SU-DHL-6 (cell line): Measurements from ENCODE around the gene GYG1.

Source experiments
- H2AFZ ChIP-seq: fragments of 200-600 bp; sonication (generic); 2 replicates; pipeline ENCODE4 v1.6.1; 2014; ENCODE audit warnings: low read depth, mild to moderate bottlenecking, moderate library complexity, mixed read lengths, antibody characterized with exemption, low read length; ENCODE audit not compliant: severe bottlenecking
- H3F3A ChIP-seq: fragments of 200-600 bp; shearing (Covaris generic); 2 replicates; pipeline ENCODE4 v1.6.0; 2016; ENCODE audit warnings: antibody characterized with exemption, mild to moderate bottlenecking; ENCODE audit not compliant: insufficient read depth
- H3K27ac ChIP-seq: fragments of 200-600 bp; sonication (generic); 2 replicates; pipeline ENCODE4 v1.5.1; 2016; ENCODE audit warnings: low read depth, mild to moderate bottlenecking, low read length, moderate library complexity, mixed read lengths
- H3K27me3 ChIP-seq: fragments of 200-600 bp; sonication (generic), shearing (Covaris generic); 2 replicates; pipeline ENCODE4 v1.6.0; 2014; ENCODE audit warnings: mild to moderate bottlenecking, low read length
- H3K36me3 ChIP-seq: fragments of 200-600 bp; sonication (generic); 2 replicates; pipeline ENCODE4 v1.6.1; 2014; ENCODE audit warnings: mild to moderate bottlenecking, low read length, mixed read lengths
- H3K4me2 ChIP-seq: fragments of 300-600, 200-600 bp; shearing (Covaris generic), sonication (generic); 2 replicates; pipeline ENCODE4 v1.6.0; 2014; ENCODE audit warnings: low read length, low read depth, mild to moderate bottlenecking; ENCODE audit not compliant: poor library complexity, severe bottlenecking
- H3K4me3 ChIP-seq: fragments of 200-600 bp; sonication (generic); 2 replicates; pipeline ENCODE4 v1.5.1; 2014; ENCODE audit warnings: antibody characterized with exemption, low read length, mild to moderate bottlenecking, mixed read lengths; ENCODE audit not compliant: insufficient read depth, poor library complexity, severe bottlenecking
- H3K79me2 ChIP-seq: fragments of 200-600 bp; sonication (generic); 2 replicates; pipeline ENCODE4 v1.6.1; 2014; ENCODE audit warnings: mild to moderate bottlenecking, low read length, moderate library complexity; ENCODE audit not compliant: insufficient read depth
- H3K9ac ChIP-seq: fragments of 200-600 bp; sonication (generic); 2 replicates; pipeline ENCODE4 v1.7.0; 2014; ENCODE audit warnings: mild to moderate bottlenecking, low read length
- H3K9me2 ChIP-seq: fragments of 200-600 bp; sonication (generic); replicated peaks from 2 replicates; pipeline ENCODE4 v1.6.1; 2014; ENCODE audit warnings: low read length; ENCODE audit not compliant: insufficient read depth
- H3K9me3 ChIP-seq: fragments of 200-600 bp; sonication (generic); 2 replicates; pipeline ENCODE4 v1.6.1; 2014; ENCODE audit warnings: low read length, mixed read lengths; ENCODE audit not compliant: insufficient read depth
- H4K20me1 ChIP-seq: fragments of 200-600 bp; sonication (generic); 2 replicates; pipeline ENCODE4 v1.6.1; 2014; ENCODE audit warnings: low read depth, mild to moderate bottlenecking, antibody characterized with exemption, low read length, moderate library complexity, mixed read lengths
- EZH2phosphoT487 ChIP-seq: fragments of 200-600 bp; sonication (generic), shearing (Covaris generic); conservative IDR thresholded peaks from 2 replicates; pipeline ENCODE4 v1.6.1; 2018; ENCODE audit warnings: mild to moderate bottlenecking, antibody characterized with exemption, low read length, moderate library complexity, mixed read lengths
- TF ChIP-seq, protein P1 (sequence below): fragments of 200-600 bp; sonication (generic); IDR thresholded peaks from one replicate; pipeline ENCODE4 v1.5.1; 2017; ENCODE audit warnings: antibody characterized with exemption, mild to moderate bottlenecking, low read length, moderate library complexity; ENCODE audit not compliant: insufficient read depth, poor library complexity, severe bottlenecking

Gene GYG1

DNA sequence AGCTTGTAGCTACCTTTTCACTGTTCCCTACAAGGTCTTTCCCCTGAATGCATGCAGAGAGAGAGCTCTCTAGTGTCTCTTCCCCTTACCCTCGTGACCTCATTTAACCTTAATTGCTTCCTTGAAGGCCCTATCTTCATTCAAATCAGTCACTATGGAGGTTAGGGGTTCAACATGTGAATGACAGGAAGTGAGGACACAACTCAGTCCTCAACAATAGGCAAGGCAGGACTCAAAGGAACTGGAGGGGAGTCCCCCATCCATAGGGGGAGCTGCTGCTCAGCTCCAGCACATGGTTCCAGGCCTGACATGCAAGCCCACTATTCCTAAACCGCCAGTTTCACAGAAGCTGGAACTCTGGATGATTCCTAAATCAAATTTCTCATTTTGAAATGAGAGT, 33.8 kb upstream of the GYG1 start:
- no peak overlapping the region for H3K4me3 ChIP-seq
- TF ChIP-seq EZH2phosphoT487, result no peak
- TF ChIP-seq, protein P1, sequence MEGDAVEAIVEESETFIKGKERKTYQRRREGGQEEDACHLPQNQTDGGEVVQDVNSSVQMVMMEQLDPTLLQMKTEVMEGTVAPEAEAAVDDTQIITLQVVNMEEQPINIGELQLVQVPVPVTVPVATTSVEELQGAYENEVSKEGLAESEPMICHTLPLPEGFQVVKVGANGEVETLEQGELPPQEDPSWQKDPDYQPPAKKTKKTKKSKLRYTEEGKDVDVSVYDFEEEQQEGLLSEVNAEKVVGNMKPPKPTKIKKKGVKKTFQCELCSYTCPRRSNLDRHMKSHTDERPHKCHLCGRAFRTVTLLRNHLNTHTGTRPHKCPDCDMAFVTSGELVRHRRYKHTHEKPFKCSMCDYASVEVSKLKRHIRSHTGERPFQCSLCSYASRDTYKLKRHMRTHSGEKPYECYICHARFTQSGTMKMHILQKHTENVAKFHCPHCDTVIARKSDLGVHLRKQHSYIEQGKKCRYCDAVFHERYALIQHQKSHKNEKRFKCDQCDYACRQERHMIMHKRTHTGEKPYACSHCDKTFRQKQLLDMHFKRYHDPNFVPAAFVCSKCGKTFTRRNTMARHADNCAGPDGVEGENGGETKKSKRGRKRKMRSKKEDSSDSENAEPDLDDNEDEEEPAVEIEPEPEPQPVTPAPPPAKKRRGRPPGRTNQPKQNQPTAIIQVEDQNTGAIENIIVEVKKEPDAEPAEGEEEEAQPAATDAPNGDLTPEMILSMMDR, result peak; percentile 23
- H2AFZ ChIP-seq, result peak overlapping the region; percentile 9
- no peak overlapping the region for H3K9ac ChIP-seq
- no peaks in the 10 kb centered on the region for H3K79me2 ChIP-seq
- no peak overlapping the region for H3K4me2 ChIP-seq
- H3K9me3 ChIP-seq, result no peaks in the 10 kb centered on the region
- H3K27ac ChIP-seq, result no peak overlapping the region
- H3K36me3 ChIP-seq, result no peaks in the 10 kb centered on the region
- H3K9me2 ChIP-seq, result no peaks in the 10 kb centered on the region
- no peaks in the 10 kb centered on the region for H4K20me1 ChIP-seq
- no peaks in the 10 kb centered on the region for H3K27me3 ChIP-seq
- no peaks in the 10 kb centered on the region for H3F3A ChIP-seq

- H3F3A ChIP-seq, result no peaks in the 10 kb centered on the region
- H3K9ac ChIP-seq, result no peak overlapping the region
- H3K27me3 ChIP-seq, result no peaks in the 10 kb centered on the region
- H3K4me3 ChIP-seq, result no peak overlapping the region
- no peaks in the 10 kb centered on the region for H3K9me3 ChIP-seq
- H2AFZ ChIP-seq, result no peak overlapping the region
- no peaks in the 10 kb centered on the region for H3K79me2 ChIP-seq
- H3K27ac ChIP-seq, result no peak overlapping the region
- no peaks in the 10 kb centered on the region for H4K20me1 ChIP-seq
- no peaks in the 10 kb centered on the region for H3K9me2 ChIP-seq
- TF ChIP-seq, protein P1, result no peak
- no peak for TF ChIP-seq EZH2phosphoT487
- H3K4me2 ChIP-seq, result no peak overlapping the region
- H3K36me3 ChIP-seq, result no peaks in the 10 kb centered on the region
Measured at GRCh38 chr3:148958696-148959095, 32.6 kb upstream of the GYG1 start.

DNA sequence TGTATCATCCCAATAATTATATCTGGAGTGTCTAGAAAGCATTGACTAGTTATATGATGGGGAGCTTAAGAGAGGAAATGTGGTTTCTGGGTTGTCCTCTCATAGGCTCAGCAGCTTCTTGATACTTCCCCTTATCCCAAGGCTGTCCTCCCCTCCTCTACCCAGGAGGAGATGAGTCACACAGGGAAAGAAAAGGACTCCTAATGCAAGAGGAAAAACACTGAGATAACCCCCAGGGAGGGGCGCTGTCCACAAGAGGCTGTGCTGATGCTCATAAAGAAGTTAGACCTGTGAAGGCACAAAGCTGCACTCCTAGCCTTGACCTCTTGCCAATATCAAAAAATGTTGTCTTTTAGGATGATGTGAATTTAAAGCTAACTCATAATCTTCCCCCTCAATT, 28.8 kb upstream of the GYG1 start:
- H3K4me2 ChIP-seq, result no peak overlapping the region
- H3K9me3 ChIP-seq, result no peaks in the 10 kb centered on the region
- no peak overlapping the region for H3K27ac ChIP-seq
- H3K9ac ChIP-seq, result no peak overlapping the region
- no peak overlapping the region for H2AFZ ChIP-seq
- H3F3A ChIP-seq, result no peaks in the 10 kb centered on the region
- no peaks in the 10 kb centered on the region for H4K20me1 ChIP-seq
- no peak overlapping the region for H3K4me3 ChIP-seq
- TF ChIP-seq EZH2phosphoT487, result no peak
- TF ChIP-seq, protein P1, result no peak
- no peaks in the 10 kb centered on the region for H3K9me2 ChIP-seq
- no peaks in the 10 kb centered on the region for H3K36me3 ChIP-seq
- no peaks in the 10 kb centered on the region for H3K27me3 ChIP-seq
- no peaks in the 10 kb centered on the region for H3K79me2 ChIP-seq
